Common myeloid progenitor, CD34-positive (primary cell): Measurements from ENCODE around the gene DNAH3.
A peak's percentile ranks its signal among the peaks of the same experiment; 100 is the strongest.
"Not testable (repeated sequence)": the region's sequence is repeated elsewhere in the genome, so short reads cannot be mapped to it uniquely, and the experiment has no call there.

ENCODE experiments used
- CTCF ChIA-PET: fragments of 350-600 bp; sonication (Branson Sonifier 250); formaldehyde crosslinking; loops from one replicate; lab custom pipeline; 2021; ENCODE audit warnings: antibody characterized with exemption; lab: Charles Lee
- POLR2A ChIA-PET: fragments of 350-600 bp; sonication (Branson Sonifier 250); formaldehyde crosslinking; loops from one replicate; lab custom pipeline; 2021; ENCODE audit warnings: antibody characterized with exemption; lab: Charles Lee
- DNase-seq, 3 donors: peaks; one replicate each; pipeline versions ENCODE4 v3.0.0 to v3.0.0-alpha.2; 2013
- H3K27ac ChIP-seq, 2 experiments: 1 replicate in 1 of 2; 2 replicates in 1 of 2; pipeline ENCODE4 v1.7.0; 2013; ENCODE audit warnings: inconsistent platforms in 2 of 2, low read length in 2 of 2, mild to moderate bottlenecking in 2 of 2, low read depth in 1 of 2, moderate library complexity in 1 of 2; ENCODE audit not compliant: severe bottlenecking in 2 of 2, insufficient read depth in 1 of 2, poor library complexity in 1 of 2
- H3K27me3 ChIP-seq, 5 experiments: replicated peaks in 2 of 5; 1 replicate in 3 of 5; 2 replicates in 2 of 5; pipeline versions ENCODE4 v1.6.1 to v1.7.0; 2013; ENCODE audit warnings: low read length in 4 of 5, mild to moderate bottlenecking in 2 of 5, moderate library complexity in 2 of 5, inconsistent platforms in 1 of 5; ENCODE audit not compliant: insufficient read depth in 5 of 5, control insufficient read depth in 4 of 5
- H3K36me3 ChIP-seq, 4 experiments: 1 replicate in 2 of 4; 2 replicates in 2 of 4; pipeline versions ENCODE4 v1.6.1 to v1.7.0; 2013; ENCODE audit warnings: low read length in 3 of 4, control low read depth in 1 of 4, mild to moderate bottlenecking in 1 of 4; ENCODE audit not compliant: control insufficient read depth in 4 of 4, insufficient read depth in 4 of 4
- H3K4me1 ChIP-seq, 4 experiments: 1 replicate in 3 of 4; 2 replicates in 1 of 4; pipeline versions ENCODE4 v1.6.1 to v1.7.1; 2013; ENCODE audit warnings: low read length in 3 of 4, mild to moderate bottlenecking in 3 of 4, control low read depth in 1 of 4, inconsistent platforms in 1 of 4, moderate library complexity in 1 of 4; ENCODE audit not compliant: control insufficient read depth in 4 of 4, insufficient read depth in 4 of 4; ENCODE audit errors: control extremely low read depth in 1 of 4
- H3K4me3 ChIP-seq, 7 experiments: 1 replicate in 4 of 7; 2 replicates in 3 of 7; pipeline versions ENCODE4 v1.5.1 to v1.7.0; 2013; ENCODE audit warnings: mild to moderate bottlenecking in 7 of 7, low read length in 6 of 7, moderate library complexity in 6 of 7, inconsistent platforms in 2 of 7, low read depth in 2 of 7, control low read depth in 1 of 7; ENCODE audit not compliant: insufficient read depth in 4 of 7, control insufficient read depth in 1 of 7; ENCODE audit errors: extremely low read depth in 1 of 7
- H3K9me3 ChIP-seq, 5 experiments: 1 replicate in 4 of 5; 2 replicates in 1 of 5; pipeline versions ENCODE4 v1.6.1 to v1.7.1; 2013; ENCODE audit warnings: low read length in 4 of 5, mild to moderate bottlenecking in 2 of 5, inconsistent platforms in 1 of 5, low read depth in 1 of 5, moderate library complexity in 1 of 5; ENCODE audit not compliant: control insufficient read depth in 4 of 5, insufficient read depth in 2 of 5; ENCODE audit errors: control extremely low read depth in 1 of 5
- WGBS: methylation state at CpG from one replicate; pipeline ENCODE4 v1.1.5; 2013; ENCODE audit not compliant: insufficient coverage; 5-methylcytosine and 5-hydroxymethylcytosine counted together

Gene DNAH3

DNA sequence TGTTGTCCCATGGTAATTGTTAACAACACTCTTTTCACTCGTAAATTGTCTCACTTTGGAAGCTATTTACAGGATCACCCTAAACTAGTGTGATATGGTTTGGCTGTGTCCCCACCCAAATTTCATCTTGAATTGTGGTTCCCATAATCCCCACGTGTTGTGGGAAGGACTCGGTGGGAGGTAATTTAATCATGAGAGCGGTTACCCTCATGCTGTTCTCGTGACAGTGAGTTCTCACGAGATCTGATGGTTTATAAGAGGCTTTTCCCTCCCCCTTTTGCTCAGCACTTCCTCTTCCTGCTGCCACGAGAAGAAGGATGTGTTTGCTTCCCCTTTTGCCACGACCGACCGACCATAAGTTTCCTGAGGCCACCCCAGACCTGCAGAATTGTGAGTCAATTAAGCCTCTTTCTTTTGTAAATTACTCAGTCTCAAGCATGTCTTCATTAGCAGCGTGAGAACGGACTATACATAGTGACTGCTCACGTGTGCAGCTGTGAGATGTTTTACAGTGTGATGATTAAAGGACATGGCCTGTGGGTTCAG, 34.4 kb downstream of the DNAH3 start:
- POLR2A ChIA-PET, result no interaction called here
- H3K9me3 ChIP-seq, result peaks cover 0 to 27% (median 5%) of the 10 kb centered on the region in 5 experiments
- no peaks in the 10 kb centered on the region for H3K36me3 ChIP-seq
- H3K27ac ChIP-seq, result no peak overlapping the region
- peak; percentile 42 to 90 (median 85) for DNase-seq
- CTCF ChIA-PET, result interaction anchor here (0.5 kb wide), 1 partner anchor 173 kb away, joined by 3 read pairs; no protein-coding TSS in a partner anchor
- peak overlapping the region in 1 of 7 experiments; percentile 46 for H3K4me3 ChIP-seq
- H3K4me1 ChIP-seq, result peaks cover 0 to 9% (median under 1%) of the 10 kb centered on the region in 4 experiments
- WGBS, result 36% methylated on average over 10 of the region's 13 CpGs
- no peaks in the 10 kb centered on the region for H3K27me3 ChIP-seq

- POLR2A ChIA-PET, H3K27me3 ChIP-seq, H3K27ac ChIP-seq, H3K4me1 ChIP-seq, H3K36me3 ChIP-seq, DNase-seq: not testable (repeated sequence)
- 100% methylated on average over 3 of the region's 4 CpGs for WGBS
- peaks cover 0 to 27% (median 5%) of the 10 kb centered on the region in 5 experiments for H3K9me3 ChIP-seq
- peak overlapping the region in 1 of 7 experiments; percentile 34 for H3K4me3 ChIP-seq
- CTCF ChIA-PET, result interaction anchor here (0.5 kb wide), 1 partner anchor 173 kb away, joined by 3 read pairs; no protein-coding TSS in a partner anchor
These were observed 35.1 kb downstream of the DNAH3 start for GRCh38 chr16:21115551-21115950.

DNA sequence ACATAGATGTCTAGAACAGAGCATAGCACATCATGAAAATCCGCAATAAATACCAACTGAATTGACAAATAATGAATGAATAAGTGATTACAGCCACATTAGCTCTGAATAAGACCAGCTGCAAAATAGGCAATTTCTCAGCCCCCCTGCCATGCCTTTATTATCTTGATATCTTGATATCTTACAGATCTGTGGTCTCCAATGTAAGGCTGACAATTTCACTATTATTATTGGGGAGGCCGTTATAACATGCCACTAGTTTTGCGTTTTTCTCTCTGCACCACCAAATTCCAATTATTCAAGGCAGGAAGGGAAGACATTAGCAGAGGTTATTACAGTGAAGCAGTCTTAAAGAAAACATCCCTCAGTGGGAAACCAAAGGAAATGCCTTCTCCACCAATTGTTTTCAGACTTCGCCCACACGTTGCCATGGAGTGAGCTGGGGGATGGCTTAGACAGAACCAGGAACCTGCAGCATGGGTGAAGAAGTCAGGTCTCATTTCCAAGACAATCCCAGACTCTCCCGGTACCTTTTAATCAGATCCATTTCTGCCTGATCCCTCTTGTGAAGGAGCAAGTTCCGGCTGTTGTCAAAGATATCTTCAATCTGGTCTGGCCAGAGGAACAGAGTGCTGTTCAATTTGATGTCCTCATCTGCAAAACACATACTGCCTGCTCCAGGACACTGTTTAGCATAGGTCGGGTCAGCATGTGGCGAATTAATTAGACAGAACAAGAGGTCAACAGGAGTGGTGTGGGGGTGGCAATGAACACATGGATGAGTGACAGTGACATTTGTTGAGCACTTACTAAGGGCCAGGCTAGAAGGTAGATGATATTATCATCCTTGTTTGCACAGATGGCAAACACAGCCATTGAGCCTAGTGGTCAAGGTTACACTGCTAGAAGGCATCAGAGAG, 46.4 kb downstream of the DNAH3 start:
- Histone ChIP-seq H3K27ac (no peak overlapping the region), H3K9me3 (no peaks in the 10 kb centered on the region), H3K4me1 (peaks cover 0 to 13% (median 10%) of the 10 kb centered on the region in 4 experiments), H3K27me3 (no peaks in the 10 kb centered on the region), H3K4me3 (no peak overlapping the region), H3K36me3 (no peaks in the 10 kb centered on the region)
- DNase-seq, result peak; percentile 14 to 53 (median 52)
- ChIA-PET CTCF (interaction anchor here (0.9 kb wide), 1 partner anchor 1223 kb away, joined by 3 read pairs; no protein-coding TSS in a partner anchor), POLR2A (no interaction called here)
- 52% methylated on average over 6 of the region's 9 CpGs for WGBS

- WGBS, result 73% methylated on average over 5 of the region's 8 CpGs
- Histone ChIP-seq H3K9me3 (no peaks in the 10 kb centered on the region), H3K27ac (no peak overlapping the region), H3K27me3 (no peaks in the 10 kb centered on the region), H3K4me1 (peaks cover 0 to 13% (median 10%) of the 10 kb centered on the region in 4 experiments), H3K36me3 (no peaks in the 10 kb centered on the region), H3K4me3 (no peak overlapping the region)
- CTCF ChIA-PET, result interaction anchor here (1.0 to 4.0 kb wide), 4 partner anchors 29 to 301 kb away, joined by 3 to 41 read pairs (median 3); no protein-coding TSS in a partner anchor
- DNase-seq, result peak; percentile 14 to 38 (median 30)
- POLR2A ChIA-PET, result no interaction called here
These were observed 48.8 kb downstream of the DNAH3 start for GRCh38 chr16:21101631-21102420.

DNA sequence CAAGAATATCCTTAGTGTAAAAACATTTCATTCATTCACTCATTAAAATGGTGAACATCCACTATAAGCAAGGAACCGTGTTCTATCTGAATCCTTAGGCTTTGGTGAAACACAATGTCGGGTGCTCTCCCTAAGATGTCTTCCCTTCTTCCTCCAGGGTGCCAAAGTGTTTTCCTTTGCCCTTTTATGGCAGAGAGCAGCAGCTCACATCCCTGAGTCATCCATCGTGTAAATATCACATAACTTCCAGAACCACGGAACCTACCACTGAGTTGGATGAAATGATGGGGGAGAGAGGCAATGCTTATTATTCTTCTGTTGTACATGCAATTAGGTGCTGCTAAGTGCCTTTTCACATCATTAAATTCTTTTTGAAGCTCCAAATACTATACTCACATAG, 50.2 kb downstream of the DNAH3 start:
- ChIA-PET CTCF (interaction anchor here (0.9 to 4.0 kb wide), 6 partner anchors 13 to 250 kb away, joined by 3 to 41 read pairs (median 3); no protein-coding TSS in a partner anchor), POLR2A (no interaction called here)
- Histone ChIP-seq H3K36me3 (no peaks in the 10 kb centered on the region), H3K9me3 (no peaks in the 10 kb centered on the region), H3K4me3 (no peak overlapping the region), H3K27ac (no peak overlapping the region), H3K4me1 (peaks cover 0 to 13% (median 10%) of the 10 kb centered on the region in 4 experiments), H3K27me3 (no peaks in the 10 kb centered on the region)
- no peak for DNase-seq
- WGBS, result 100% methylated on average over 1 of the region's 4 CpGs

- Histone ChIP-seq H3K4me3 (no peak overlapping the region), H3K27ac (no peak overlapping the region), H3K36me3 (no peaks in the 10 kb centered on the region), H3K9me3 (peaks cover 0 to 3% (median 2%) of the 10 kb centered on the region in 5 experiments), H3K27me3 (no peaks in the 10 kb centered on the region), H3K4me1 (no peaks in the 10 kb centered on the region)
- ChIA-PET POLR2A (interaction anchor here (0.6 kb wide), 1 partner anchor 87 kb away, joined by 3 read pairs; no protein-coding TSS in a partner anchor), CTCF (interaction anchor here (1.1 to 2.5 kb wide), 2 partner anchors 12 to 23 kb away, joined by 3 to 6 read pairs; no protein-coding TSS in a partner anchor)
- DNase-seq, result no peak
- WGBS, result no CpG with 5 or more reads among the region's 1 CpG
These were observed 53.5 kb downstream of the DNAH3 start for GRCh38 chr16:21097151-21097550.
